Frontal cortex (tissue), 4 donors: Measurements from ENCODE around the gene HSPA8. TPM values are rescaled to one million over a fixed set of nuclear protein-coding genes. Genes with fewer than 3 reads are reported as not detected.
"Not testable (repeated sequence)": the region's sequence is repeated elsewhere in the genome, so short reads cannot be mapped to it uniquely, and the experiment has no call there.

ENCODE experiments used
- DNase-seq, 2 donors: peaks; one replicate each; pipeline ENCODE4 v3.0.0; 2012; ENCODE audit warnings: low spot score in 2 of 2
- FAIRE-seq: peaks from 2 replicates; lab custom pipeline; 2012; peaks lifted over from hg19 to GRCh38; lab: Jason Lieb, UNC
- total RNA-seq: library from RNA; depleted of rRNA; stranded (reverse); fragments of >200 nt; gene quantifications from one replicate; pipeline ENCODE4 v1.2.3, GENCODE V29; 2014
- donor health status: control.
- donor health status: control.
- donor health status: control.

HSPA8 gene
- total RNA-seq, 1 donor from 2014 or later = 3,900 TPM

- DNase-seq (no peak), FAIRE-seq (no peak)
These were observed 11.6 kb upstream of the HSPA8 start for GRCh38 chr11:123073343-123074057.

GRCh38 chr11:123072762-123073161 lies 10.8 kb upstream of the HSPA8 start:
- FAIRE-seq = no peak
- DNase-seq = no peak

- no peak for DNase-seq
- FAIRE-seq = no peak
These were observed 10.4 kb upstream of the HSPA8 start for GRCh38 chr11:123072332-123072761.

GRCh38 chr11:123069908-123070821 lies 8.2 kb upstream of the HSPA8 start:
- no peak for FAIRE-seq
- DNase-seq = no peak

GRCh38 chr11:123065621-123066020 lies 3.7 kb upstream of the HSPA8 start:
- no peak for FAIRE-seq
- DNase-seq = no peak

GRCh38 chr11:123063826-123064657 lies 2.1 kb upstream of the HSPA8 start:
- no peak for DNase-seq
- FAIRE-seq = no peak

GRCh38 chr11:123062892-123063825 lies 1.2 kb upstream of the HSPA8 start:
- DNase-seq (no peak), FAIRE-seq (no peak)

- FAIRE-seq (peak; percentile 57), DNase-seq (peak; percentile 84 to 87)
These were observed 389 bp upstream of the HSPA8 start for GRCh38 chr11:123062158-123062891.

GRCh38 chr11:123060277-123061000 lies 1.5 kb downstream of the HSPA8 start:
- no peak for FAIRE-seq

GRCh38 chr11:123059041-123059920 lies 2.7 kb downstream of the HSPA8 start:
- not testable (repeated sequence) for FAIRE-seq, DNase-seq

More at GRCh38 chr11:123060277-123061000, 1.5 kb downstream of the HSPA8 start:
- DNase-seq = no peak

GRCh38 chr11:123057661-123058305 lies 4.2 kb downstream of the HSPA8 start:
- DNase-seq = no peak
- FAIRE-seq = no peak

- FAIRE-seq = no peak
- DNase-seq = no peak
These were observed 5.0 kb downstream of the HSPA8 start for GRCh38 chr11:123056835-123057491.

- FAIRE-seq (no peak), DNase-seq (no peak)
These were observed 6.6 kb downstream of the HSPA8 start for GRCh38 chr11:123055191-123055901.

GRCh38 chr11:123054301-123055065 lies 7.5 kb downstream of the HSPA8 start:
- DNase-seq (peak; percentile 35 to 50), FAIRE-seq (no peak)
